Measurements from ENCODE around the gene GSS. TPM values are rescaled to one million over a fixed set of nuclear protein-coding genes. Genes with fewer than 3 reads are reported as not detected.

Gene GSS
- total and polyA plus RNA-seq, 2 donors (not counting 3 experiments of a cell fraction or from before 2014, with no cell fraction given) = 47.9 to 65.1 TPM

DNA sequence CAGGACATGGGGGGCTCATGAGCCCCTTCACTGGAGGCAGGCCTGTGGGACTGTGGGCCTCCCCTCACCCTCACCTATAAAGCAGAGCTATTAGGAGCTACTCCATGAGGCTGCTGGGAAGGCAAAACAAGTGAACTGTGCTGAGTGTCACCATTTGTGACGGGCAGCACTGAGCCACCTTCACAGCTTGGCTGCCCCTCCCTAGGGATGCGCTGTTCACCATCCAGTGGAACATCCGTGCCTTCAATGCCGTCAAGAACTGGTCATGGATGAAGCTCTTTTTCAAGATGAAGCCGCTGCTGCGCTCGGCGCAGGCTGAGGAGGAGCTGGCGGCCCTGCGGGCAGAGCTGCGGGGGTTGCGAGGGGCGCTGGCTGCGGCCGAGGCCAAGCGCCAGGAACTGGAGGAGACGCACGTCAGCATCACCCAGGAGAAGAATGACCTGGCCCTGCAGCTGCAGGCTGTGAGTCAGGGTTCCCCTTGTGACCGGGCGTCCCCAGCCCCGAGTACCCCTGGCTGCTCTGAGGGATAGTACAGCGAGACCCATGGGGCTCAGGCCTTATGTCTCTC, 38.4 kb upstream of the GSS start:
- Histone ChIP-seq H3K4me2 (ENCODE audit: insufficient read depth, low read length) (no peak overlapping the region), H3K27me3 (ENCODE audit: control insufficient read depth in 2 of 2, insufficient read depth in 2 of 2, low read length in 2 of 2) (no peaks in the 10 kb centered on the region), H3K79me2 (ENCODE audit: control insufficient read depth, insufficient read depth, low read length) (no peaks in the 10 kb centered on the region), H3K36me3 (ENCODE audit: control insufficient read depth in 2 of 2, extremely low read depth in 1 of 2, insufficient read depth in 2 of 2, low read length in 2 of 2) (peaks cover 0 to 30% of the 10 kb centered on the region in 2 experiments), H3K27ac (ENCODE audit: insufficient read depth, low read depth, low read length) (no peak overlapping the region), H3K9me3 (replicated peaks; ENCODE audit: control insufficient read depth, insufficient read depth, low read length) (no peaks in the 10 kb centered on the region), H3K4me3 (replicated peaks in 1 of 3; ENCODE audit: insufficient read depth in 1 of 3, low read depth in 1 of 3, low read length in 3 of 3) (no peak overlapping the region), H3K4me1 (ENCODE audit: control insufficient read depth, extremely low read depth, insufficient read depth, low read length) (no peaks in the 10 kb centered on the region), H4K20me1 (replicated peaks; ENCODE audit: control insufficient read depth, extremely low read depth, insufficient read depth, low read length) (no peaks in the 10 kb centered on the region), H2AFZ (ENCODE audit: low read depth, low read length) (no peak overlapping the region), H3K9me1 (replicated peaks; ENCODE audit: control insufficient read depth, extremely low read depth, insufficient read depth, low read length) (no peaks in the 10 kb centered on the region), H3K9ac (replicated peaks; ENCODE audit: extremely low read depth, insufficient read depth, low read length) (no peak overlapping the region)
- TF ChIP-seq POLR2A (IDR thresholded peaks at IDR 0.05; ENCODE audit: low read depth, low read length) = no peak
- TF ChIP-seq EZH2 (IDR thresholded peaks at IDR 0.05; ENCODE audit: borderline replicate concordance, low read depth, low read length, severe bottlenecking) = no peak
- TF ChIP-seq GATA2 (IDR thresholded peaks at IDR 0.05; ENCODE audit: insufficient read depth, insufficient read length, low read depth, low read length) = no peak
- no peak for TF ChIP-seq JUN (IDR thresholded peaks at IDR 0.05; ENCODE audit: borderline replicate concordance, insufficient read depth, insufficient read length, low read depth)
- no peak for TF ChIP-seq FOS (IDR thresholded peaks at IDR 0.05; ENCODE audit: borderline replicate concordance, insufficient read depth, low read length)
- TF ChIP-seq, protein P1, sequence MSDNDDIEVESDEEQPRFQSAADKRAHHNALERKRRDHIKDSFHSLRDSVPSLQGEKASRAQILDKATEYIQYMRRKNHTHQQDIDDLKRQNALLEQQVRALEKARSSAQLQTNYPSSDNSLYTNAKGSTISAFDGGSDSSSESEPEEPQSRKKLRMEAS (IDR thresholded peaks at IDR 0.05; ENCODE audit: insufficient read depth, insufficient read length) = no peak
- TF ChIP-seq POLR2AphosphoS5 (IDR thresholded peaks at IDR 0.05; ENCODE audit: insufficient read depth, low read depth, low read length) = no peak
- TF ChIP-seq, protein P2, sequence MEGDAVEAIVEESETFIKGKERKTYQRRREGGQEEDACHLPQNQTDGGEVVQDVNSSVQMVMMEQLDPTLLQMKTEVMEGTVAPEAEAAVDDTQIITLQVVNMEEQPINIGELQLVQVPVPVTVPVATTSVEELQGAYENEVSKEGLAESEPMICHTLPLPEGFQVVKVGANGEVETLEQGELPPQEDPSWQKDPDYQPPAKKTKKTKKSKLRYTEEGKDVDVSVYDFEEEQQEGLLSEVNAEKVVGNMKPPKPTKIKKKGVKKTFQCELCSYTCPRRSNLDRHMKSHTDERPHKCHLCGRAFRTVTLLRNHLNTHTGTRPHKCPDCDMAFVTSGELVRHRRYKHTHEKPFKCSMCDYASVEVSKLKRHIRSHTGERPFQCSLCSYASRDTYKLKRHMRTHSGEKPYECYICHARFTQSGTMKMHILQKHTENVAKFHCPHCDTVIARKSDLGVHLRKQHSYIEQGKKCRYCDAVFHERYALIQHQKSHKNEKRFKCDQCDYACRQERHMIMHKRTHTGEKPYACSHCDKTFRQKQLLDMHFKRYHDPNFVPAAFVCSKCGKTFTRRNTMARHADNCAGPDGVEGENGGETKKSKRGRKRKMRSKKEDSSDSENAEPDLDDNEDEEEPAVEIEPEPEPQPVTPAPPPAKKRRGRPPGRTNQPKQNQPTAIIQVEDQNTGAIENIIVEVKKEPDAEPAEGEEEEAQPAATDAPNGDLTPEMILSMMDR (IDR thresholded peaks at IDR 0.05; ENCODE audit: extremely low read depth in 1 of 2, insufficient read depth in 1 of 2, low read depth in 1 of 2, low read length in 2 of 2) = no peak
- no peak for TF ChIP-seq MYC (IDR thresholded peaks at IDR 0.05; ENCODE audit: low read depth, low read length)
- POLR2A ChIA-PET = no interaction called here
- dilution Hi-C loops (cut with MboI; ENCODE audit: extremely low pct_ligation_motif_present, low sequenced_read_pairs) (no loop called here), intact Hi-C loops (cut with micrococcal nuclease) (no loop called here)
- no peak for DNase-seq (ENCODE audit: low read depth, low spot score)
- BruUV-seq (replicated peaks) = no TSS peak
- CTCF ChIA-PET = interaction anchor here (1.5 kb wide), 1 partner anchor 120 kb away, joined by 8 read pairs; no protein-coding TSS in a partner anchor
- FAIRE-seq = no peak

Measured in endothelial cell of umbilical vein (primary cell).